Measurements from ENCODE around the gene HOXC12.

DNA sequence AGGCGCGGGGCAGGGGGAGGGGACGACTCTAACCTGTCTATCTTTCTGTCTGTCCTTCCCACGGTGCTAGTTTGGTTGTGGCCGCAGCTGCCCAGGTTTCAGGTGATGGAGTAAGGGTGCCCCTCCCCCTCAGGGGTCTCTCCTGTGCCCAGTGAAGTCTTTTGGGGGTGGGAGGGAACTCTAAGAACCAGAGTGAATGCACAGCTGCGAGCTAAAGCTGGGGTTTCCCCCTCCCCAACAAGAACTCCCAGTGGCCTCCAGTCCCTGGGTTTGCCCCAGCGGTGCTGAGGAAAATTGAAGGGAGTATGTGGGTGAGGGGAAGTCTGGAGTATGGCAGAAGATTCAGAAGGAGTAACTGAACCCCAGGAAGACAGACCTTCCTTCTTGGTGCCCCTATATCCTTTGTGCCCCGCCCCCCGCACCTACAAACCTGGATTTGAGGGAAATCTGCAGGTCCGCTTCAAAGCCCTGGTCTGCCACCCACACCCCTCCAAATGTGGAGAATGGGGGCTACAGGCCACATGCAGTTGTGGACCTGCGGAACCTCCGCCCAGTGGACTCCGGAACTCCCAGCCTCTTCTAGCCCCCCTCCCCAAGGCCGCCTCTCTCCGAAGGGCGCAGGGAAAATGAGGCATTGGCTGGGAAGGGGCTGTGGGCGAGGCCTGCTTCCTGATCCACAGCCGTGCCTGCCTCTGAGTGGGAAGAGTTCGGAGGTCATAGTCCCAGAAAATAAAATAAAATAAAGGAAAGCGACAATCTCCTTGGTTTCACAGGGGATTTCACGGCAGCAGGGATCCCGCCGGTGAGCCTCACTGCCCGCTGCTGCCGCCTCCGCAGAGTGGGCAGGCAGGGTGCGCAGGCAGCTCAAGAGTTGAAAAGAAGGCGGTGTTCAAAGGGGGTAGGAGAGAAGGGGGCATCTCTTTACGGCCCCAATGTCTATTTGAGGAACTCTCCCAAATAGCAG lies 41.8 kb downstream of the HOXC12 start:
- TF ChIP-seq CTCF (IDR thresholded peaks at IDR 0.05) (no peak), POLR2A (IDR thresholded peaks at IDR 0.05) (no peak)

Measured in esophagus squamous epithelium (tissue), 4 donors.